NCI-H446 treated with DMSO at 0.1 percent for 48 hours (cell line): Measurements from ENCODE around the gene RHEB.
"Not testable (repeated sequence)": the region's sequence is repeated elsewhere in the genome, so short reads cannot be mapped to it uniquely, and the experiment has no call there.

Source experiments
- DNase-seq: peaks from one replicate; lab custom pipeline; 2025; lab: John Stamatoyannopoulos, UW

RHEB gene

GRCh38 chr7:151519765-151520418 lies at the start of gene RHEB:
TSS of gene RHEB (minus strand) at chr7:151519895. CDS start at chr7:151519511, 384 bp downstream.
- peak; percentile 96 for DNase-seq

GRCh38 chr7:151566897-151567320 lies 47.2 kb upstream of the RHEB start:
- no peak for DNase-seq

GRCh38 chr7:151565541-151565940 lies 45.8 kb upstream of the RHEB start:
- no peak for DNase-seq

- no peak for DNase-seq
Measured at GRCh38 chr7:151560243-151560642, 40.5 kb upstream of the RHEB start.

GRCh38 chr7:151559557-151560183 lies 40.0 kb upstream of the RHEB start:
- DNase-seq, result no peak

GRCh38 chr7:151558575-151558974 lies 38.9 kb upstream of the RHEB start:
- no peak for DNase-seq

GRCh38 chr7:151556592-151556991 lies 36.9 kb upstream of the RHEB start:
- no peak for DNase-seq

GRCh38 chr7:151553356-151553755 lies 33.7 kb upstream of the RHEB start:
- no peak for DNase-seq

GRCh38 chr7:151552352-151553028 lies 32.8 kb upstream of the RHEB start:
- DNase-seq, result no peak

GRCh38 chr7:151551820-151552219 lies 32.1 kb upstream of the RHEB start:
- no peak for DNase-seq

GRCh38 chr7:151550656-151551286 lies 31.1 kb upstream of the RHEB start:
- DNase-seq, result no peak

- DNase-seq, result no peak
Measured at GRCh38 chr7:151549644-151550043, 29.9 kb upstream of the RHEB start.

GRCh38 chr7:151549083-151549482 lies 29.4 kb upstream of the RHEB start:
- no peak for DNase-seq

- no peak for DNase-seq
Measured at GRCh38 chr7:151544183-151544582, 24.5 kb upstream of the RHEB start.

- no peak for DNase-seq
Measured at GRCh38 chr7:151542606-151543130, 23.0 kb upstream of the RHEB start.

GRCh38 chr7:151541709-151542499 lies 22.2 kb upstream of the RHEB start:
- no peak for DNase-seq

GRCh38 chr7:151540146-151540545 lies 20.5 kb upstream of the RHEB start:
- DNase-seq, result no peak

- no peak for DNase-seq
Measured at GRCh38 chr7:151539088-151539671, 19.5 kb upstream of the RHEB start.

GRCh38 chr7:151537818-151538561 lies 18.3 kb upstream of the RHEB start:
- DNase-seq, result no peak

GRCh38 chr7:151536178-151536577 lies 16.5 kb upstream of the RHEB start:
- DNase-seq, result not testable (repeated sequence)

GRCh38 chr7:151529842-151530241 lies 10.1 kb upstream of the RHEB start:
- no peak for DNase-seq
